RCC 7860 (cell line): ENCODE measurements around the gene SYNGR1.

ENCODE experiments used
- DNase-seq: peaks from one replicate; pipeline ENCODE4 v3.0.0-alpha.2; 2015; ENCODE audit warnings: low spot score
- FAIRE-seq: peaks from 2 replicates; lab custom pipeline; 2012; peaks lifted over from hg19 to GRCh38; lab: Jason Lieb, UNC

Gene SYNGR1

GRCh38 chr22:39427751-39428596 lies 78.2 kb downstream of the SYNGR1 start:
- FAIRE-seq (no peak), DNase-seq (no peak)

- FAIRE-seq = no peak
- DNase-seq = no peak
Measured at GRCh38 chr22:39428597-39429071, 78.8 kb downstream of the SYNGR1 start.

DNA sequence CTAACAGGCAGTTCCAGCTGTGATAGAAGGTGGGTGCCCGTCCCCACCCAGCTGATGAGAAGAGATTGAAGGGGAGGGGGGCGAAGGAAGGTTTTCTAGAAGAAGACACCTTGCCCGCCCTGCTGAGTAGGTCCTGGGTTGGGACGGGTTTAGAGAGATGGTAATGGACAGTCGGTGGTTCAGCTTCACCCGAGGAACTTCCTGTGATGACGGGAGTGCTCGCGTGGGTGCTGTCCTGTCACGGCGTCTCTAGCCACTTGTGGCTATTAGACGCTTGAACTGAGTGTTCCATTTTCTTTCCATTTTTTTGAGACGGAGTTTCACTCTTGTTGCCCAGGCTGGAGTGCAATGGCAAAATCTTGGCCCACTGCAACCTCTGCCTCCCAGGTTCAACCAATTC lies 79.4 kb downstream of the SYNGR1 start:
- no peak for FAIRE-seq
- DNase-seq = no peak

DNA sequence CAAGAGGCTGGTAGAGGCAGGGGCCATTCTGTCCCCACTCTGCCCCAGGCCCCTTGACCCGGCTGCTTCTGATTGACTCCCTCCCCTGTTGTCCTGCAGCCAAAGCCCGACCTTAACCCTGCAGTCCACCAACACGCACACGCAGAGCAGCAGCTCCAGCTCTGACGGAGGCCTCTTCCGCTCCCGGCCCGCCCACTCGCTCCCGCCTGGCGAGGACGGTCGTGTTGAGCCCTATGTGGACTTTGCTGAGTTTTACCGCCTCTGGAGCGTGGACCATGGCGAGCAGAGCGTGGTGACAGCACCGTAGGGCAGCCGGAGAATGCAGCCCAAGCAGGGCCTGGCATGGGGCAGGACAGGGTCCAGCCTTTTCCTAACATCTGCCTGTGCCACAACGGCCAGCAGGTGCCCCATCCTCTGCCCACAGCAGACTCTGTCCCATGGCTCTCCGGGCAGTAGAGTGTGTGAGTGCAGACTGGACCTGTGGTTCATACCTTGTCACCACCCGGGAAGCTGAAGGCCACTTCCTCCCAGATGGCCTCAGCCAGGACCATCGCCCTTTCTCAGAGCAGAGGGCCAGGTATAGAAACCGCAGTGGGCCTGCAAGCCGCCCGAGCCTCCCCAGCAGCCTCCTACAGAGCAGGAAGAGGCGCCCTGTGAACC lies 80.3 kb downstream of the SYNGR1 start:
- DNase-seq = no peak
- no peak for FAIRE-seq

DNA sequence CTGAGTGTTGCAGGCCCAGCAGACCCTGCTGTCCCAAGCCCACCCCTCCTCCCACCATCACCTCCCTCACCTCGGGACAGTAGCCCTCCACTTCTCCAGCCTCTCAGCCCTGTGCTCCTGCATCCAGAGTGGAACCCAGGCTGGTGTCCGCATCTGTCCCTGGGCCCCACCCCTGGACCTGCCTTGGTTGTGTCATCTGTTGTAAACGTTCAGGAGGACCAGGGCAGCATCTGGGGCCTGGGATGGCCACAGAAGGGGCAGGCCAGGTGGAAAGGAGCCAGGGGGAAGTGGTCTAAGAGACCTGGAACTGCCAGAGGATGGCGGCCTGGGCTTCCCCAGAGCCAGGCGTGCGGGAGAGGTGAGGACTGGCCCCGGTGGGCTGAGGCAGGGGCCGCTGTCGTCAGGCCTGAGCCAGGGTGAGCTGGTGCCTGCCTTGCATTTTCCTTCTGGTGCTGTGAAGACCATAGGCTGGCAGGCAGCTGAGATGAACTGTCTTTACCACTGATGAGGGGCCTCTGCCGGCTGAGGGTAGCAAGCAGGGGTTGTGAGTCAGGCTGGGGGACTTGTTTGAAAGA lies 80.9 kb downstream of the SYNGR1 start:
- DNase-seq (no peak), FAIRE-seq (no peak)

- FAIRE-seq (no peak), DNase-seq (no peak)
Measured at GRCh38 chr22:39431216-39431801, 81.5 kb downstream of the SYNGR1 start.

DNA sequence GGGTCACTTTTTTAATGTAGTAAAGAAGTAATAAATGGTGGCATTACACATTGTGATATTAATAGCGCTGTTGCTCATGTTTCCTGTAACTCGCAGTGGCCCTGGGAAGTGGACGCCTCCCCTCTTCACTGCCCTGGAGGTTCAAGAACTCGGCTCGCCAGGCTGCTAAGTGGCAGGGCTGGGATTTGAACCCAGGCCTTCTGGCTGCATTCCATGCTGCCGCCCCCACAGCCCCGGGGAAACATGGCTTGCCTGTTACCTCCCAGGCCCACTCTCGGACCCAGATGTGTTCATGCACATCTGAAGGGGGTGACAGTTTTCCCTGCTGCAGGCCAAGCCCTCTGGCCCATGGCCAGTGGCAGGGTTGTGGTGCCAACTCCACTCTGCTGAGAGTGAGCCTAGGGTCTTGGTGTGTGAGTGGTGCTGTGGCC lies 82.0 kb downstream of the SYNGR1 start:
- no peak for DNase-seq
- no peak for FAIRE-seq

DNA sequence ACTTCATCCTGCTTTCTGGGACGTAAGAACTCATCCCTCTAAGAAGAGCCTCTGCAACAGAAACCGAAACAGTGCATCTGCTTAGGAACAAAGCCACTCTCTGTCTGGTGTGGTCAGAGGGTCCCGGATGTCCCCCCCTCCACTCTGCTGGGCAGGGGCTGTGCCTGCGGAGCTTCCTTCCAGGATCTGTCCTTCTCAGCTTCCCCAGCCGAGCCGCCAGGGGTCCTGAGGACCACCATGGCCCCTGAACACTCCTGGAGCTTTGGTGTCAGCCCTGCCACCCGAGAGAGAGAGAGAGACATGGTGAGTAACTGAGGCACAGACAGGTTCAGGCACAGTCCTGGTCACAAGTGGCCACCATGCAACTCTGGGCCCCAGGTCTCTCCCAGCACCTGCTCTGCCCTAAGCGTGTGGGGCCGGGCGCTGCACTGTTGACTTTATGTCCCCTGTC lies 82.6 kb downstream of the SYNGR1 start:
- FAIRE-seq = no peak
- no peak for DNase-seq

DNA sequence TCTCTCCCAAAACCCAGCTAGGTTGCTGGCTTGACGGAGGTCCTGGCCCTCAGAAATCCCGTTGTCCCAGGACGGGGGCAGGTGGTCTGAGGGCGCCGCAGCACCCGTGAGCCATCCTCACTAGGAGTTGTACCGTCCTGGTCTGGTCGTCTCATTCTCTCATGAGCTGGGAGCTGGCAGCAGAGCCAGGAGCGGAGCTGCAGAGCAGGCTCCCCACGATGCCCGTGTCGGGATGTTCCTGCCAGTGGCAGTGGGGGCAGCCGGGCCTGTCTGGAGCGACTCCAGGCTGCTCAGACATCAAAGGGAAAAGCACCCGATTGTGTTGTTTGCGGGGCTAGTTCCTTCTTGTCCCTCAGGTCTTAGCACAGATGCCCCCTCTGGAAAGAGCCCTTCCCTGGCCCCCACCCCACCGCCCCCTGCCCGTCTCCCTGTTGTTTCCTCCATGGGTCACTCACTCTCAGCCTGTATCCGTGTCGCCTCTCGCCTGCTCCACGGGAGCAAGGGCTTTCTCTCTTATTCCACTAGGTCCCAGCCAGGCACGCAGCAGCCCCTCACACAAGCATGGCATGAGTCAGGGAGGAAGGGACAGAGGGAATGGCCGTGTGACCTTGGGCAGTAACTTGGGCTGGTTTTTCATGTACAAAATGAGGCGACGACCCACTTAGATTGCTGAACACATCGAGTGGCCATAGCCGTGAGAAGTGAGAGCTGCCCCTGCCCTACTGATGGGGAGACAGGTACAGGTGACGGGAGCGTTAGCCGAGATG lies 83.9 kb downstream of the SYNGR1 start:
- no peak for DNase-seq
- no peak for FAIRE-seq

GRCh38 chr22:39434243-39434653 lies 84.5 kb downstream of the SYNGR1 start:
- DNase-seq (no peak), FAIRE-seq (no peak)

GRCh38 chr22:39434721-39435120 lies 84.9 kb downstream of the SYNGR1 start:
- DNase-seq = no peak
- FAIRE-seq = no peak
